Gastrocnemius medialis (tissue), 4 donors: Measurements from ENCODE around the gene CPLX4. TPM values are rescaled to one million over a fixed set of nuclear protein-coding genes. Genes with fewer than 3 reads are reported as not detected.

Experiments used
- ATAC-seq, 2 donors: fragments of 150-250 bp; one replicate each; pipeline ENCODE4 v1.9.1; 2016
- DNase-seq, 2 donors: peaks; one replicate each; pipeline ENCODE4 v3.0.0-alpha.2; 2019
- H3K27ac ChIP-seq, 4 donors: fragments of 200-600 bp; sonication (generic); 1 replicate in 1 of 4; 2 replicates in 3 of 4; pipeline ENCODE4 v1.5.1; 2016 to 2018; ENCODE audit warnings: mild to moderate bottlenecking in 2 of 4, moderate library complexity in 1 of 4
- H3K27me3 ChIP-seq, 3 donors: fragments of 200-600 bp; sonication (generic) in 2 of 3; 1 replicate in 1 of 3; 2 replicates in 2 of 3; pipeline versions ENCODE4 v1.5.1 to v1.6.0; 2016 to 2019; ENCODE audit warnings: mild to moderate bottlenecking in 1 of 3, moderate library complexity in 1 of 3
- H3K36me3 ChIP-seq, 2 donors: fragments of 200-600 bp; sonication (generic) in 1 of 2; one replicate each; pipeline ENCODE4 v1.5.1; 2017 to 2018
- H3K4me1 ChIP-seq, 2 donors: fragments of 200-600 bp; sonication (generic) in 1 of 2; one replicate each; pipeline ENCODE4 v1.5.1; 2016 to 2017; ENCODE audit warnings: mild to moderate bottlenecking in 2 of 2
- H3K4me3 ChIP-seq, 4 donors: fragments of 200-600 bp; sonication (generic) in 3 of 4; 1 replicate in 1 of 4; 2 replicates in 3 of 4; pipeline ENCODE4 v1.5.1; 2016 to 2019; ENCODE audit warnings: mild to moderate bottlenecking in 2 of 4
- H3K9me3 ChIP-seq, 3 donors: fragments of 200-600 bp; sonication (generic) in 2 of 3; 1 replicate in 1 of 3; 2 replicates in 2 of 3; pipeline ENCODE4 v1.5.1; 2016 to 2019
- POLR2A ChIP-seq, 2 donors: fragments of 450-650 bp; IDR thresholded peaks; one replicate each; pipeline ENCODE4 v1.6.1; 2017; ENCODE audit warnings: antibody characterized with exemption in 2 of 2, mild to moderate bottlenecking in 2 of 2, moderate library complexity in 2 of 2
- in situ Hi-C, 4 donors: fragments of 200-750 bp; cut with MboI; loops; one replicate each; pipeline versions ENCODE4 v1.15.0 to v1.8.0; 2017; ENCODE audit warnings: low sequenced_read_pairs in 4 of 4
- intact Hi-C: fragments of 100-400 bp; cut with DNase I; formaldehyde crosslinking; loops from one replicate; pipeline ENCODE4 v1.15.1; 2023; ENCODE audit warnings: low total_unique reads
- total RNA-seq, 4 donors: library from RNA; depleted of rRNA; stranded (reverse); fragments of >200 nt; gene quantifications; one replicate each; pipeline versions ENCODE4 v1.1.0 to v1.2.3, GENCODE V29; 2016
- TF ChIP-seq, protein P1 (sequence below), 5 experiments: fragments of 450-650 bp in 3 of 5; fragments of 200-600 bp in 2 of 5; sonication (generic) in 2 of 5; IDR thresholded peaks in 4 of 5; conservative IDR thresholded peaks in 1 of 5; 1 replicate in 4 of 5; 2 replicates in 1 of 5; pipeline ENCODE4 v1.5.1; 2016 to 2019; ENCODE audit warnings: antibody characterized with exemption in 5 of 5, mild to moderate bottlenecking in 3 of 5, moderate library complexity in 3 of 5

The CPLX4 gene
- total RNA-seq, 4 donors from 2014 or later, result not detected

DNA sequence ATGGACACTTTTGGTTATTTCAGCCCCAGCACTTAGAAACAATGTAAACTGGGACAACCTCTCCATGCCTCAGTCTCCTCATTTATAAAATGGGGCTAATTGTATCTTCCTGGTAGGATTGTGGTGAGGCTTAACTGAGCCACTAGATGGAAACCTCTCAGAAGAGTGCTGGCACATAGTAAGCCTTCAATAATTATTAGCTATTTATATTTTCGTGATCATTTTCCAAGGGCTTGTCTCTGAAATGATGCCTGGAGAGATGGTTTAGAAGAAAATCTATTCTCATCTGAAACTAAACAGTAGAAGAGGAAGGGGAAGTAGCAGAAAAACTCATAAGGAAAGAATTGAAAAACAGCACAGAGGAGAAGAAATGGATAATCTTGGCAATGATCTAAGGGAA is 52.0 kb downstream of the CPLX4 start:
- Histone ChIP-seq H3K36me3 (no peaks in the 10 kb centered on the region), H3K9me3 (no peaks in the 10 kb centered on the region), H3K27ac (no peak overlapping the region), H3K27me3 (peaks cover 82 to 90% (median 86%) of the 10 kb centered on the region in 3 donors), H3K4me1 (peaks cover 0 to 6% of the 10 kb centered on the region in 2 donors), H3K4me3 (no peak overlapping the region)
- no peak for ATAC-seq
- intact Hi-C loops (no loop called here), in situ Hi-C loops (no loop called here)
- DNase-seq, result no peak
- TF ChIP-seq, protein P1, sequence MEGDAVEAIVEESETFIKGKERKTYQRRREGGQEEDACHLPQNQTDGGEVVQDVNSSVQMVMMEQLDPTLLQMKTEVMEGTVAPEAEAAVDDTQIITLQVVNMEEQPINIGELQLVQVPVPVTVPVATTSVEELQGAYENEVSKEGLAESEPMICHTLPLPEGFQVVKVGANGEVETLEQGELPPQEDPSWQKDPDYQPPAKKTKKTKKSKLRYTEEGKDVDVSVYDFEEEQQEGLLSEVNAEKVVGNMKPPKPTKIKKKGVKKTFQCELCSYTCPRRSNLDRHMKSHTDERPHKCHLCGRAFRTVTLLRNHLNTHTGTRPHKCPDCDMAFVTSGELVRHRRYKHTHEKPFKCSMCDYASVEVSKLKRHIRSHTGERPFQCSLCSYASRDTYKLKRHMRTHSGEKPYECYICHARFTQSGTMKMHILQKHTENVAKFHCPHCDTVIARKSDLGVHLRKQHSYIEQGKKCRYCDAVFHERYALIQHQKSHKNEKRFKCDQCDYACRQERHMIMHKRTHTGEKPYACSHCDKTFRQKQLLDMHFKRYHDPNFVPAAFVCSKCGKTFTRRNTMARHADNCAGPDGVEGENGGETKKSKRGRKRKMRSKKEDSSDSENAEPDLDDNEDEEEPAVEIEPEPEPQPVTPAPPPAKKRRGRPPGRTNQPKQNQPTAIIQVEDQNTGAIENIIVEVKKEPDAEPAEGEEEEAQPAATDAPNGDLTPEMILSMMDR (IDR thresholded peaks at IDR 0.05 in 4 of 5, conservative IDR thresholded peaks at IDR 0.05 in 1 of 5), result no peak
- no peak for TF ChIP-seq POLR2A (IDR thresholded peaks at IDR 0.05)

DNA sequence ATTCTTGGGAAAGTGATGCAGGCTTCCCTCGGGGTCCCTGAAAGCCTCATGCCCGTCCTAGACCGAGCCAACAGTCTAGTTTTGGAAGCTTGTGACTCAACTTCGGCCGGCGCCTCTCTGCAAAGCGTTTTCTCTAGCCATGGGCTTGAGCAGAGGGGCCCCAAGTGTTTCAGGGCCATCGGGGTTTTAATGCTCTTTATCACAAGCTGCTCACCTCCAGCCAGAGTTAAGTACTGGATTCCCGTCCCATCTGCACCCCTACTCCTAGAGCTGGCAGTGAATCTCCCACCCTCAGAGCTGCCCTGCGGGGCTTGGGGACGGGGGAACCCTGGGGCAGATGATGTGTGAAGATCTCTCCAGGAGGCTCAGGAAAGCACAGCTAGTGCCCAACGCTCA is 52.5 kb downstream of the CPLX4 start:
- no peaks in the 10 kb centered on the region for H3K9me3 ChIP-seq
- in situ Hi-C loops, result no loop called here
- intact Hi-C loops, result no loop called here
- peaks cover 78 to 85% (median 82%) of the 10 kb centered on the region in 3 donors for H3K27me3 ChIP-seq
- TF ChIP-seq, protein P1 (IDR thresholded peaks at IDR 0.05 in 4 of 5, conservative IDR thresholded peaks at IDR 0.05 in 1 of 5), result no peak
- TF ChIP-seq POLR2A (IDR thresholded peaks at IDR 0.05), result no peak
- DNase-seq (no peak), ATAC-seq (no peak)
- H3K4me1 ChIP-seq, result peaks cover 0 to 6% of the 10 kb centered on the region in 2 donors
- no peak overlapping the region for H3K4me3 ChIP-seq
- no peak overlapping the region for H3K27ac ChIP-seq
- H3K36me3 ChIP-seq, result no peaks in the 10 kb centered on the region

DNA sequence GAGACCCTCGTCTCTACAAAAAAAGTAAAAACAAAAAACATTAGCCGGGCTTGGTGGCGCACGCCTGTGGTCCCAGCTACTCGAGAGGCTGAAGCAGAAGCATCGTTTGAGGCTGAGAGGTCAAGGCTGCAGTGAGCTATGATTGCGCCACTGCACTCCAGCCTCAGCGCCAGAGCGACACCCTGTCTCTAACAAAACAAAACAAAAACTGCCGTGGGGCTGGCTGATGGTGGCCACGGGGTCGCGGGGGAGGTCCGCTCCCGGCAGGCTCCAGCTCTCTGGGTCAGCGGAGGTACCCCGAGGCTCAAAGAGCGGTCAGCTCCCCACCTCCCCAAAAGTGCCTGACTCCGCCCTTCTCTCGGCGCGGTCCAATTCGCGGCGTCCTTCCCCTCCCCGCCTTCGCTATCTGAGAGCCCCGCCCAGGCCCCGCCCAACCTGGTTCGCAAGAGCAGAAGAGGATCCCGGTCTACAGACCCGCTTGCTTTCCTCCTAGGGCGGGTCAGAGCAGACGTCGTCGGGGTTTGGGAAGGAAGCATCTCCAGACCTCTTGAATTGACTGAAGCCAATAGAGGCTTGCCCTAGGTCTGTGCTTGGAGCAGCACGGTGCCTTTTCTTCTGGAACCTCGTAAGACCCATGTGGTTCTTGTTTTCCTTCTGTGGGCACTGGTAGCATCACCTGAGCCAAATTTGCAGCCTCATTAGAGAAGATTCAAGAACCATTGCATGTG is 53.0 kb downstream of the CPLX4 start:
- ATAC-seq (no peak), DNase-seq (no peak)
- Histone ChIP-seq H3K27ac (no peak overlapping the region), H3K36me3 (no peaks in the 10 kb centered on the region), H3K4me3 (peak overlapping the region; percentile 20 to 46 (median 29)), H3K27me3 (peaks cover 72 to 80% (median 76%) of the 10 kb centered on the region in 3 donors), H3K4me1 (peaks cover 0 to 6% of the 10 kb centered on the region in 2 donors), H3K9me3 (no peaks in the 10 kb centered on the region)
- TF ChIP-seq, protein P1 (IDR thresholded peaks at IDR 0.05 in 4 of 5, conservative IDR thresholded peaks at IDR 0.05 in 1 of 5), result no peak
- TF ChIP-seq POLR2A (IDR thresholded peaks at IDR 0.05), result no peak
- in situ Hi-C loops, result no loop called here
- intact Hi-C loops, result no loop called here

DNA sequence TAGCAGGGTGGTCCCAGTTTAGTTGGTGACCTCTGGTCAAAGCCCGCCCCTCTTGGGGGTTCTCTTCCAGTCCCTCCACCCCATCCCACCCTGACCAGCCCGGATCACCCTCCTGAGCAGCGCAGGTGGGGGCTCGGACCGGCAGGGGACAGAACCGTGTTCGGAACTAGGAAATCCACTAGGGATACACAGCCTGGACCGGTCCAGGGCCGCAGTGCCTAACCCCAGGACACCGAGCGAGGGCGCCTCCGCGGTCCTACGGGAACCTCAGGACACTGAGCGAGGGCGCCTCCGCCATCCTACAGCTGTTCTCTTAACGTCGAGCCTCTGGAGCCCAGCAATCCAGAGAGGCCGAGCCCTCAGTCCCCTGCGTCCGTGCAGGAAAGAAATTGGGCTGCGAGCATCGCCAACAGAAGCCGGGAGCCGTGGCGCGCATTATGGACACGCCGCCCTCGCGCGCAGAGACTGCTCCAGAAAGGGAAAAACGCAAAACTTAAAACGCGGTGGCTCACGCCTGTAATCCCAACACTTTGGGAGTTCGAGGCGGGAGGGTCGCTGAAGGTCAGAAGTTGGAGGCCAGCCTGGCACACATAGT is 53.7 kb downstream of the CPLX4 start:
- TF ChIP-seq, protein P1 (IDR thresholded peaks at IDR 0.05 in 4 of 5, conservative IDR thresholded peaks at IDR 0.05 in 1 of 5), result no peak
- TF ChIP-seq POLR2A (IDR thresholded peaks at IDR 0.05), result no peak

More for the DNA sequence above, 53.7 kb downstream of the CPLX4 start:
- Histone ChIP-seq H3K27ac (no peak overlapping the region), H3K4me1 (peaks cover 0 to 5% of the 10 kb centered on the region in 2 donors), H3K9me3 (no peaks in the 10 kb centered on the region), H3K36me3 (no peaks in the 10 kb centered on the region), H3K27me3 (peaks cover 65 to 73% (median 69%) of the 10 kb centered on the region in 3 donors), H3K4me3 (no peak overlapping the region)
- intact Hi-C loops, result no loop called here
- ATAC-seq, result no peak
- no peak for DNase-seq
- in situ Hi-C loops, result no loop called here
